HepG2 (cell line): ENCODE results near the gene FRRS1. TPM values are rescaled to one million over a fixed set of nuclear protein-coding genes. Genes with fewer than 3 reads are reported as not detected.

Experiments
- ASH2L ChIP-seq: fragments of 300-600, 200-600 bp; sonication (generic); IDR thresholded peaks from 2 replicates; pipeline ENCODE4 v1.7.0; 2017; ENCODE audit warnings: low read depth, mild to moderate bottlenecking, moderate library complexity, mixed read lengths, low read length; ENCODE audit not compliant: insufficient read length
- EHMT2 ChIP-seq: fragments of 200-600 bp; sonication (generic); IDR thresholded peaks from 2 replicates; pipeline ENCODE4 v1.7.0; 2017; ENCODE audit warnings: antibody characterized with exemption, low read depth, low read length, borderline replicate concordance
- FOXJ3 ChIP-seq: sonication (generic); formaldehyde crosslinking; IDR thresholded peaks from 2 replicates; pipeline ENCODE4 v1.4.0; 2020; ENCODE audit warnings: missing genetic modification reagents, mild to moderate bottlenecking, borderline replicate concordance
- HNF1A ChIP-seq, 2 experiments: sonication (generic) in 1 of 2; formaldehyde crosslinking in 1 of 2; IDR thresholded peaks; 2 replicates each; pipeline versions ENCODE4 v1.4.0 to v1.6.1; 2016 to 2020; ENCODE audit warnings: borderline replicate concordance in 1 of 2, low read depth in 1 of 2, mild to moderate bottlenecking in 1 of 2, missing genetic modification reagents in 1 of 2
- HNF4A ChIP-seq: sonication (generic); formaldehyde crosslinking; IDR thresholded peaks from 2 replicates; pipeline ENCODE4 v1.4.0; 2020; ENCODE audit warnings: missing genetic modification reagents
- IRF2 ChIP-seq: IDR thresholded peaks from 2 replicates; pipeline ENCODE4 v1.6.1; 2018; ENCODE audit warnings: missing genetic modification reagents, missing compliant biosample characterization
- KDM5B ChIP-seq: sonication (generic); formaldehyde crosslinking; IDR thresholded peaks from 2 replicates; pipeline ENCODE4 v1.4.0; 2020; ENCODE audit warnings: missing genetic modification reagents, mild to moderate bottlenecking, borderline replicate concordance
- NFKB2 ChIP-seq: sonication (generic); formaldehyde crosslinking; IDR thresholded peaks from 2 replicates; pipeline ENCODE4 v1.4.0; 2020; ENCODE audit warnings: missing genetic modification reagents, borderline replicate concordance
- NR2F2 ChIP-seq: IDR thresholded peaks from 2 replicates; pipeline ENCODE4 v1.6.1; 2012; ENCODE audit warnings: low read depth, inconsistent platforms, borderline replicate concordance
- SALL1 ChIP-seq: sonication (generic); formaldehyde crosslinking; IDR thresholded peaks from 2 replicates; pipeline ENCODE4 v1.8.0; 2022; ENCODE audit warnings: mild to moderate bottlenecking, missing genetic modification reagents
- SCMH1 ChIP-seq: sonication (generic); formaldehyde crosslinking; IDR thresholded peaks from 2 replicates; pipeline ENCODE4 v1.9.0; 2021; ENCODE audit warnings: missing genetic modification reagents, mild to moderate bottlenecking, borderline replicate concordance
- SMAD3 ChIP-seq: sonication (generic); formaldehyde crosslinking; IDR thresholded peaks from 2 replicates; pipeline ENCODE4 v1.4.0; 2020; ENCODE audit warnings: missing genetic modification reagents
- TEAD3 ChIP-seq: optimal IDR thresholded peaks from 2 replicates; pipeline ENCODE3; 2016; ENCODE audit warnings: borderline replicate concordance
- ZMAT3 ChIP-seq: sonication (generic); formaldehyde crosslinking; conservative IDR thresholded peaks from 2 replicates; pipeline ENCODE4 v1.7.0; 2021; ENCODE audit warnings: missing genetic modification reagents
- ZMYM4 ChIP-seq: sonication (generic); formaldehyde crosslinking; IDR thresholded peaks from 2 replicates; pipeline ENCODE4 v1.8.1; 2023; ENCODE audit warnings: mild to moderate bottlenecking, missing genetic modification reagents
- ZNF350 ChIP-seq: sonication (generic); formaldehyde crosslinking; IDR thresholded peaks from 2 replicates; pipeline ENCODE4 v1.4.0; 2020; ENCODE audit warnings: mild to moderate bottlenecking, low read depth, missing genetic modification reagents, borderline replicate concordance
- ZNF609 ChIP-seq: sonication (generic); formaldehyde crosslinking; IDR thresholded peaks from 2 replicates; pipeline ENCODE4 v1.4.0; 2020; ENCODE audit warnings: mild to moderate bottlenecking, missing genetic modification reagents, borderline replicate concordance
- ZSCAN12 ChIP-seq: sonication (generic); formaldehyde crosslinking; IDR thresholded peaks from 2 replicates; pipeline ENCODE4 v1.9.0; 2021; ENCODE audit warnings: mild to moderate bottlenecking, missing genetic modification reagents
- ZSCAN5A ChIP-seq: sonication (generic); formaldehyde crosslinking; IDR thresholded peaks from 2 replicates; pipeline ENCODE4 v1.8.0; 2022; ENCODE audit warnings: mild to moderate bottlenecking, missing genetic modification reagents, borderline replicate concordance
- polyA plus RNA-seq, 8 experiments: library from polyadenylated mRNA; depleted of rRNA in 3 of 8; stranded (reverse) in 7 of 8; unstranded in 1 of 8; fragments of >200 nt; fragmentation: Illumina TruSeq in 4 of 8; extraction: Trizol in 4 of 8; gene quantifications; 2 replicates each; pipeline versions ENCODE4 v1.2.1 to v1.2.3, GENCODE V29; 2011 to 2016; ENCODE audit warnings: low read depth in 4 of 8, missing spikeins in 1 of 8, mixed read lengths in 1 of 8; ENCODE audit not compliant: insufficient read depth in 1 of 8
- total RNA-seq, 5 experiments: library from RNA; depleted of rRNA; stranded (reverse); fragments of >200 nt; fragmentation: Illumina TruSeq; extraction: Trizol; gene quantifications; 2 replicates each; pipeline ENCODE4 v1.2.3, GENCODE V29; 2016; ENCODE audit warnings: low read depth in 1 of 5

Gene FRRS1
- total and polyA plus RNA-seq, 2 of the 13 experiments (the other 11 are each of a cell fraction or from before 2014, with no cell fraction given) = 22.6 to 23.4 TPM

GRCh38 chr1:99738858-99739465, 27.5 kb downstream of the FRRS1 start (continued):
- TF ChIP-seq HNF4A = peak; percentile 98
- peak; percentile 54 for TF ChIP-seq TEAD3 (CRISPR knock-in tag)
- peak; percentile 55 for TF ChIP-seq ASH2L
- TF ChIP-seq ZNF350 (CRISPR knock-in tag) = no peak
- peak; percentile 72; the same call in 1 of the 2 replicates for TF ChIP-seq FOXJ3
- TF ChIP-seq ZMYM4 (CRISPR knock-in tag) = peak; percentile 86
- TF ChIP-seq SMAD3 = peak; percentile 73; the same call in 1 of the 2 replicates
- TF ChIP-seq SALL1 (CRISPR knock-in tag) = peak; percentile 29; the same call in 1 of the 2 replicates
- TF ChIP-seq NFKB2 (CRISPR knock-in tag) = no peak
- peak; percentile 61; the same call in 1 of the 2 replicates for TF ChIP-seq NR2F2
- no peak for TF ChIP-seq SCMH1
- peak; percentile 20; the same call in 1 of the 2 replicates for TF ChIP-seq ZNF609 (CRISPR knock-in tag)
- peak; percentile 26; the same call in 1 of the 2 replicates for TF ChIP-seq HNF1A (IDR thresholded peaks at IDR 0.05; ENCODE audit: low read depth)
- no peak for TF ChIP-seq HNF1A (CRISPR knock-in tag; IDR thresholded peaks at IDR 0.05; ENCODE audit: borderline replicate concordance)
- TF ChIP-seq ZMAT3 = no peak
- no peak for TF ChIP-seq ZSCAN12
- TF ChIP-seq IRF2 (CRISPR knock-in tag) = peak; percentile 33; the same call in 1 of the 2 replicates
- peak; percentile 73; the same call in 1 of the 2 replicates for TF ChIP-seq EHMT2
- no peak for TF ChIP-seq KDM5B (CRISPR knock-in tag)
- TF ChIP-seq ZSCAN5A (CRISPR knock-in tag) = no peak
